Measurements from ENCODE around the gene KCNMB4.

DNA sequence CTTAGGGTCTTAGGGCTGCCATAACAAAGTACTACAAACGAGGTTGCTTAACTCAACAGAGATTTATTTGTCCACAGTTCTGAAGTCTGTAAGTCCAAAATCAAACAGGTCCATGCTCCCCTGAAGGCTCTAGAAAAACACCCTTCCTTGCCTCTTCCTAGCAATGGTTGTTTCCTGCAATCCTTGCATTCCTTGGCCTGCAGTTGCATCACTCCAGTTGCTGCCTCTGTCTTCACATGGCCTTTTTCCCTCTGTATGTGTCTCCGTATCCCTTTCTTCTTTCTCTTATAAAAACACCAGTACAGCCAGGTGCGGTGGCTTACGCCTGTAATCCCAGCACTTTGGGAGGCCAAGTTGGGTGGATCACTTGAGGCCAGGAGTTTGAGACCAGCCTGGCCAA, 17.4 kb downstream of the KCNMB4 start:
- TF ChIP-seq RAD21 (IDR thresholded peaks at IDR 0.05) (no peak), SP1 (IDR thresholded peaks at IDR 0.05) (no peak), CTCF (IDR thresholded peaks at IDR 0.05; ENCODE audit: low read depth, low read length, missing input control) (no peak), YY1 (IDR thresholded peaks at IDR 0.05) (no peak), ATF3 (IDR thresholded peaks at IDR 0.05) (no peak), REST (IDR thresholded peaks at IDR 0.05) (no peak), TAF1 (conservative IDR thresholded peaks at IDR 0.05) (no peak), RXRA (IDR thresholded peaks at IDR 0.05) (no peak), HNF4A (conservative IDR thresholded peaks at IDR 0.05) (no peak)
- TF ChIP-seq, protein P1, sequence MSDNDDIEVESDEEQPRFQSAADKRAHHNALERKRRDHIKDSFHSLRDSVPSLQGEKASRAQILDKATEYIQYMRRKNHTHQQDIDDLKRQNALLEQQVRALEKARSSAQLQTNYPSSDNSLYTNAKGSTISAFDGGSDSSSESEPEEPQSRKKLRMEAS (IDR thresholded peaks at IDR 0.05), result no peak
